HG02938 (cell line): ENCODE data around the gene C2CD4C.
"Not testable (repeated sequence)": the region's sequence is repeated elsewhere in the genome, so short reads cannot be mapped to it uniquely, and the experiment has no call there.

Source experiments
- ATAC-seq: cut with Tn5 transposase; IDR thresholded peaks from one replicate; pipeline ENCODE4 v1.9.1; 2021; ENCODE audit warnings: mild to moderate bottlenecking, moderate library complexity; ENCODE audit not compliant: unreplicated experiment

Gene C2CD4C

DNA sequence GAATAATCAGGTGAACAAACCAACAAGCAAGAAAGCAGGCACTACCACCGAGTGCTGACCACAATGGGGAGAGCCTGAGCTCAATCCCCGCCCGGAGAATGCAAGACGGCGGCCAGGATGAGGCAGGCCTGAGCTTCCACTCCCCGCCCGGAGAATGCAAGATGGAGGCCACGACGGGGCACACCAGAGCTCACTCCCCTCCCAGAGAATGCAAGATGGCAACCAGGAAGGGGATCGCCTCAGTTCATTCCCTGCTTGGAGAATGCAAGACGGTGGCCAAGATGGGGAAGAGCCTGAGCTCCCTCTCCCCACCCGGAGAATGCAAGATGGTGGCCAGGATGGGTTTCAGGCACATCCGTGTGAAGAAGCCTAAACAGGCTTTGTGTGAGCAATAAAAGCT, 39.7 kb downstream of the C2CD4C start:
- no peak for ATAC-seq

DNA sequence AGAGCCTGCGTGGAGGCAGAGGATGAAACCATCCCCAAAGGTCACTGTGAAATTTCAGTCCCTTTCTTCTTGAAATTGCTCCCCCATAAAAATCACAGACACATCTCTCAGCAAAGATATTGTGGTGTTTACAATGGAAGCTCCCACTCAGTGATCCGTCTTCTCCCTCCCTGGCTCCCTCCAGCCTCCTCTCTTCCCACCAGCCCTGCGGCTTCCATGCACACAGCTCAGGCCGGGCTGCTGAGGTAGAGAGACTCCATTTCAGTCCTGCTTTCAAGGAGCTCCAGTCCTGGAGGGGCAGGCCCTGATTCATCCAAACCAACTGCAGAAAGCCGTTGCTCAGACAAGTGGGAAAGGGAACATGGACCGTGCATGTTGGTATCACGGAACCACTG, 40.3 kb downstream of the C2CD4C start:
- no peak for ATAC-seq

DNA sequence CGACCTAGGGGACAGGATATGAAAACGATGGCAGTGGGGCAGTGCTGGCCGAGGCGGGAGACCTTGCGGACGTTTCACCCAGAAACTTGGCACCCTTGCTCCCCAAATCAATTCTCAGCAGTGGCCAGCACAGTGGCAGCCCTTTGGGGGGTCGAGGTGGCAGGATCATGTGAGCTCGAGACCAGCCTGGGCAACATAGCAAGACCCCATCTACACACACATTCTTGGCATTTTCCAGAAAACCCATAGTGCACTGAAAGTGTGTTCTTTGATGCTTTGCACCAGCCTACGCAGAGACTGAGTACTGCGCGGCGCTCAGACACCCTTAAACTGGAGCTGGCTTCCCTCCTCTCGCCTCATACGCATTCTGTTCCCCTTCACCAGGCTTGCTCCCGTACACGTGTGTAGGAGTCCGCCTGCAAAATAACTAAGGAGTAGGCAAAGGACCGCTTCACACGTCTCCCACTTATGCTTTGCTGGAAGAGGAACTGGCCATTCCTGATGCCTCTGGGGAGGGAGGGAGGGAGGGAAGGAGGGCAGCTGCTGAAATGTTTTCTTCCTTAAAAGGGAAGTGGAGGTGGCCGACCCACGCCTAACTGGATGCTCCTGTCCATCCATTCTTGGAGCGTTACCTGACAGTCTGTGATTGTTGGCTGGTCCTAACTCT, 40.9 kb downstream of the C2CD4C start:
- no peak for ATAC-seq

DNA sequence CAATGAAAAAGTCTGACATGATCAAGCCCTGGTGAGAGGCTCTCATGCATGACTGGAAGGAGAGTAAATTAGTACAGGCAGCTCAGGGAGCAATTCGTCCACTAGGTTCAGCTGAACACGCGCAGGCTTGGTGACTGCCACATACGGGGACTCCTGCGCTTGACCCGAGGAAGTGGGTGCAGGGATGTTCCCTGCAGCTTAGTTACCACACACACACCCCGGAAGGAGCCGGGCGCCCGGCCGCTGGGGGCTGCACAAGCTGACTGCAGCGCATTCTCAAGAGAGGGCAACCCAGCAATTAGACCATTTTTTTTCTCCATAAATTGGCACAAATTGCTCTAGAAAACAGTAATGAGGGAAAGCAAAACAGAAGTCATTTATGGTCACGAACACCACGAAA, 41.4 kb downstream of the C2CD4C start:
- no peak for ATAC-seq

DNA sequence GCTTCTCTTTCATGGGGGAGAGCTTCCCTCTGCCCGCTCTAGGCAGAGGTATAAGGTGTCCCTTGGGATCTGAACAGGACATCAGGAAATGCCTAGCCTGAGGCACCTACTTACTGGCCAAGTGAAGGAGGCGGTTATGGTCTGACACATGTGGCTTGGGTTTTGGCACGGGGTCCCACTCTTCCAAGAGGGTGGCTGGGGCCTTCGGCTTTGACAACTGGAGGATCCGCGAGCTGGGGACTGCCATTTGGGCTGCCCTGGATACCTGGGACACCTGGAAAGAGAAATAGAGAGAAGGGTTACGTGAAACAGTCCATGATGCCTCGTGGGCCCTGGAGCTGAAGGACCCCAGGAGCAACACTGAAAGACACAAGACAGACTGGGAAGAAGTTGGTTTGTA, 42.0 kb downstream of the C2CD4C start:
- ATAC-seq = no peak

DNA sequence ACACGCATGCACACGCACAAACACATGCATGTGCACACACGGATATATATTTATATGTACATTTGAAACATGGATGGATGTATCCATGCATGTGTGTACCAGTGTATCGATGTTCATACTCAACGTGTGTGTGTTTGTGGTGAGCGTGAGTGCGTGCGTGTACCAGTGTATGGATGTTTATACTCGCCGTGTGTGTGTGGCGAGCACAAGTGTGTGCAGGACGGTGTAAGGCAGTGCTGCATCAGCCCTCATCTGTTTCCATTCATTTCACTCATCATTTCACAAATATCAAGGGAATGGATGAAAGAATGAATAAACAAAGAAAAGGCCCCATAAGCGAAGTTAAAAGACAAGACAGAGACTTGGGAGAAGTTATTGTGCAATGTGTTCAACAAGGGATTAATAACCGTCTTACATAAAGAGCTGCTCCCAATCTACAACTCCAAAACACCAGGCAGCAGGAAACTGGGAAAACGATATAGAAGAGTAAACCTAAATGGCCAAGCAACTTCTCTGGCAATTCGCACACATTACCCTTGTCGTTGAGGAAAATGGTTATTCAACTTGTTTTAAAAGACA, 42.7 kb downstream of the C2CD4C start:
- no peak for ATAC-seq

DNA sequence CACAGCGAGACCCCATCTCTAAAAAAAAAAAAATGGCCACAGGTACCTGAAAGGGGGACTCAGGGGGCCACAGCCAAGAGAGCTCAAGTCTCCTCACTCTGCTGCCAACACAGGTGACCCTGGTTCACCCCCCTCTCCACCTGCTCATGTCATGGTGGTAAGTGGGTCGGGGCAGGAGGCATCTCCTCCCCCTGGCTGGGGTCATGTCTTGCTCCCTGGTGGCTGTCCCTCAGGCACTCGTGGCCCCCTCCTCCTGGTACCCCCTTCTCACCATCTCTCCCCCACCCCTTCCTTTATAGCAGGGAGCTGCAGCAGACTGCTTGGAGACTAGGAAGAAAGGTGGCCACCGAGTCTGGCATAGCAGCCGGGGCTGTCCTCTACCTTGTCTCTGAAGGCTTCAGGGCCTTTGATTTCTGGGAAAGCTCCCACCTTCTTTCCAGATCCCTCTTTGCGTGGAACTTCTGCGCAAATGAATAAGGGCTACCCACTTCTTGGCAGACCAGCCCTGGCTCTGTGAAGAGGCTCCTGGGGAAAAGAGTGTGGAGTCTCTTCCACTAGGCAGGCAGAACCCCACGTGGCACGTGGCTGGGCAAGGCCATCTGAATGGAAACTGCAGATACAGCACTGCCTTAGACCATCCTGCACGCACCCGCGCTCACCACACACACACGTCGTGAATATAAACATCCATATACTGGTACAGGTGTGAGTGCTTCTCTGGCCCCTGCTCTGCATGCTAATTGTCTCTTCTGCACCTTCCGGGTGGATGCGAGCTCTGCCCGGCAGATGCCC, 44.3 kb downstream of the C2CD4C start:
- no peak for ATAC-seq

DNA sequence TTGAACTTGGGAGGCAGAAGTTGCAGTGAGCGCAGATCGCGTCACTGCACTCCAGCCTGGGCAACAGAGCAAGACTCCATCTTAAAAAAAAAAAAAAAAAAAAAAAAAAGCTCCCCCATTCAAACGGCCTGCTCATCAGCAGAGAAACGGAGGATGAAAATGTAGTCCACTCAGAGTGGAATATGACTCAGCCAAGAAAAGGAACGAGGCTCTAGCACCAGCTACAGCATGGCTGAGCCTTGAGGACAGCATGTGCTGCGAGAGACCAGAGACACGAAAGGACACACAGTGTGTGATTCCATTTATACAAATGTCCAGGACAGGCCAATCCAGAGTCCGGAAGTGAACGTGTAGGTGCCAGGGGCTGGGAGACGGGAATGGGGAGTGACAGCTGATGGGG, 46.3 kb downstream of the C2CD4C start:
- ATAC-seq = no peak

DNA sequence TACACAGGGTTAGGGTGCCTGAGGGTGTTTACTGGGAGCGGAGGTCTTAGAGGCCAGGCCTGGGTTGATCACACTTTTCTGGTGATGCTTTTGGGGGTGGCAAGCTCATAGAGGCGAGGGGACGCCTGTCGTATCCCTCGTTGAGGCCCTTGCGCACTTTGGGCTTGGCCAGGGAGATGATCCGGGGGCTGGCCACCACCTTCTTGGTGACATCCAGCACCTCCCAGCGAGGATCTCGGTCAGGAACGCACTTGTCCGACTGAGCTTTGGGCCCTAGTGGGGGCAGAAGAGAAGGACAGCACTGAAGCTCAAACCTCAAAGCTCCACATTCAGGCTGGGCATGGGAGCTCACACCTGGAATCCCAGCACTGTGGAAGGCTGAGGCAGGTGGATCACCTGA, 46.8 kb downstream of the C2CD4C start:
- ATAC-seq = no peak

DNA sequence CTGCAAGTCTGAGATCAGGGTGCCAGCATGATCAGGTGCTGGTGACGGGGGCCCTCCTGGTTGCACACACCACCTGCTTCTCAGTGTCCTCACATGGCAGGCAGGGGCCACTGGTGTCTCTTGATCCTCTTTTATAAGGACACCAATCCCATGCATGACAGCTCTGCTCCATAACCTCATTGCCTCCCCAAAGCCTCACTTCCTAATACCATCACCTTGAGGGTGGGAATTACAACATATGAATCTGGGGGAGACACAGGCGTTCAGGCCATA, 49.4 kb downstream of the C2CD4C start:
- no peak for ATAC-seq

DNA sequence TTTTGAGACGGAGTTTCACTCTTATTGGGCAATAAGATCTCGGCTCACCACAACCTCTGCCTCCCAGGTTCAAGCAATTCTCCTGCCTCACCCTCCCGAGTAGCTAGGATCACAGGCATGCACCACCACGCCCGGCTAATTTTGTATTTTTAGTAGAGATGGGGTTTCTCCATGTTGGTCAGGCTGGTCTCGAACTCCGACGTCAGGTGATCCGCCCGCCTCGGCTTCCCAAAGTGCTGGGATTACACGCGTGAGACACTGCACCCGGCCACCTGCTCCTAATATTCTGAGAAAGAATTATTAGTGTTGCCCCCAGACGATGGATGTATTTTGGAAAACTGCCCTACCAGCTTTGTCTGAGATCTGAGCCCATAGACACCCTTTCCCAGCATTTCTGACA, 53.4 kb downstream of the C2CD4C start:
- not testable (repeated sequence) for ATAC-seq
